Measurements from ENCODE around the gene KCNH2.

DNA sequence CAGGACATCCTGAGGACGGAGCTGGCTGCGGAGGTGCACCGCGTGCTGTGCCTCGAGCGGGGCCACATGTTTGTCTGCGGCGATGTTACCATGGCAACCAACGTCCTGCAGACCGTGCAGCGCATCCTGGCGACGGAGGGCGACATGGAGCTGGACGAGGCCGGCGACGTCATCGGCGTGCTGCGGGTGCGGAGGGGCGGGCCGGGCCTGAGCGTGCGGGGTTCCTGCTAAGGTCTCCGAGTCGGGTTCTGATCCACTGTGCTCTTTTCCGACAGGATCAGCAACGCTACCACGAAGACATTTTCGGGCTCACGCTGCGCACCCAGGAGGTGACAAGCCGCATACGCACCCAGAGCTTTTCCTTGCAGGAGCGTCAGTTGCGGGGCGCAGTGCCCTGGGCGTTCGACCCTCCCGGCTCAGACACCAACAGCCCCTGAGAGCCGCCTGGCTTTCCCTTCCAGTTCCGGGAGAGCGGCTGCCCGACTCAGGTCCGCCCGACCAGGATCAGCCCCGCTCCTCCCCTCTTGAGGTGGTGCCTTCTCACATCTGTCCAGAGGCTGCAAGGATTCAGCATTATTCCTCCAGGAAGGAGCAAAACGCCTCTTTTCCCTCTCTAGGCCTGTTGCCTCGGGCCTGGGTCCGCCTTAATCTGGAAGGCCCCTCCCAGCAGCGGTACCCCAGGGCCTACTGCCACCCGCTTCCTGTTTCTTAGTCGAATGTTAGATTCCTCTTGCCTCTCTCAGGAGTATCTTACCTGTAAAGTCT lies 35.8 kb upstream of the KCNH2 start:
- TF ChIP-seq FOXM1 (IDR thresholded peaks at IDR 0.05; ENCODE audit: borderline replicate concordance) (no peak), SP1 (IDR thresholded peaks at IDR 0.05) (no peak), CTBP1 (IDR thresholded peaks at IDR 0.05; ENCODE audit: borderline replicate concordance) (no peak), ZNF384 (IDR thresholded peaks at IDR 0.05) (no peak), ARNT (IDR thresholded peaks at IDR 0.05) (no peak), FOXA1 (IDR thresholded peaks at IDR 0.05) (no peak), ELF4 (IDR thresholded peaks at IDR 0.05) (no peak)

Measured in HEK293T (cell line).